PC-9 (cell line): ENCODE results near the gene DCLK3. TPM values are rescaled to one million over a fixed set of nuclear protein-coding genes. Genes with fewer than 3 reads are reported as not detected.

ENCODE experiments used
- BruUV-seq: library from RNA; stranded (reverse); fragments of 400-500 nt; replicated peaks from 2 replicates; lab custom pipeline; 2021; lab: Mats Ljungman, UMichigan
- CTCF ChIA-PET: fragments of 300-600 bp; sonication (Branson Sonifier 250); formaldehyde crosslinking; loops from one replicate; lab custom pipeline; 2022; ENCODE audit warnings: antibody characterized with exemption; lab: Charles Lee
- POLR2A ChIA-PET: fragments of 300-600 bp; sonication (Branson Sonifier 250); formaldehyde crosslinking; loops from one replicate; lab custom pipeline; 2022; ENCODE audit warnings: antibody characterized with exemption; ENCODE audit not compliant: unreplicated experiment; lab: Charles Lee
- DNase-seq, 2 experiments: peaks; one replicate each; pipeline versions ENCODE4 v3.0.0 to v3.0.0-alpha.2; 2015 to 2022; ENCODE audit warnings: mixed read lengths in 1 of 2
- H2AFZ ChIP-seq: fragments of 200-600 bp; sonication (generic); 2 replicates; pipeline ENCODE4 v1.8.1; 2017; ENCODE audit warnings: antibody characterized with exemption
- H3F3A ChIP-seq: fragments of 200-600 bp; sonication (generic); 2 replicates; pipeline ENCODE4 v1.8.1; 2017; ENCODE audit warnings: antibody characterized with exemption, mild to moderate bottlenecking, low read depth; ENCODE audit not compliant: insufficient read depth
- H3K27ac ChIP-seq: fragments of 200-600 bp; sonication (generic); 2 replicates; pipeline ENCODE4 v1.6.1; 2016; ENCODE audit warnings: mixed run types
- H3K27me3 ChIP-seq: fragments of 200-600 bp; sonication (generic); 2 replicates; pipeline ENCODE4 v1.6.1; 2016; ENCODE audit warnings: low read depth, mixed run types; ENCODE audit not compliant: insufficient read depth
- H3K36me3 ChIP-seq: fragments of 200-600 bp; sonication (generic); 2 replicates; pipeline ENCODE4 v1.6.1; 2016; ENCODE audit warnings: low read depth, mixed run types
- H3K4me1 ChIP-seq: fragments of 200-600 bp; sonication (generic); replicated peaks from 2 replicates; pipeline ENCODE4 v1.6.1; 2016; ENCODE audit warnings: mixed run types; ENCODE audit not compliant: insufficient read depth
- H3K4me2 ChIP-seq: fragments of 200-600 bp; sonication (generic); 2 replicates; pipeline ENCODE4 v1.6.1; 2017; ENCODE audit warnings: mixed run types
- H3K4me3 ChIP-seq: fragments of 200-600 bp; sonication (generic); 2 replicates; pipeline ENCODE4 v1.6.1; 2016; ENCODE audit warnings: mixed run types
- H3K79me2 ChIP-seq: fragments of 200-600 bp; sonication (generic); 2 replicates; pipeline ENCODE4 v1.6.1; 2017; ENCODE audit warnings: low read depth, mixed run types
- H3K9me2 ChIP-seq: fragments of 200-600 bp; sonication (generic); 2 replicates; pipeline ENCODE4 v1.8.1; 2017; ENCODE audit warnings: mild to moderate bottlenecking; ENCODE audit not compliant: insufficient read depth
- H3K9me3 ChIP-seq: fragments of 200-600 bp; sonication (generic); 2 replicates; pipeline ENCODE4 v1.8.1; 2016; ENCODE audit warnings: low read depth; ENCODE audit not compliant: insufficient read depth
- H4K20me1 ChIP-seq: fragments of 200-600 bp; sonication (generic); 2 replicates; pipeline ENCODE4 v1.8.1; 2017; ENCODE audit not compliant: insufficient read depth
- CTCF ChIP-seq: fragments of 200-600 bp; sonication (generic); conservative IDR thresholded peaks from 2 replicates; pipeline ENCODE4 v1.6.1; 2017; ENCODE audit warnings: mixed run types, antibody characterized with exemption, mild to moderate bottlenecking, moderate library complexity
- EZH2 ChIP-seq: fragments of 200-600 bp; sonication (generic); IDR thresholded peaks from 2 replicates; pipeline ENCODE4 v1.8.0; 2017; ENCODE audit warnings: antibody characterized with exemption, low read depth
- intact Hi-C: fragments of 100-400 bp; cut with micrococcal nuclease; formaldehyde crosslinking; loops from one replicate; pipeline ENCODE4 v1.10.0; 2022; ENCODE audit not compliant: unreplicated experiment
- total RNA-seq: library from RNA; stranded (reverse); gene quantifications from 2 replicates; pipeline ENCODE4 v1.2.3, GENCODE V29; 2021

The DCLK3 gene
- total RNA-seq, 1 experiment from 2014 or later = not detected

GRCh38 chr3:36695113-36695768 is 69.1 kb downstream of the DCLK3 start:
- ChIA-PET CTCF (interaction anchor here (0.6 kb wide), 1 partner anchor 565 kb away, joined by 5 read pairs; no protein-coding TSS in a partner anchor), POLR2A (no interaction called here)
- DNase-seq = no peak
- H4K20me1 ChIP-seq = no peaks in the 10 kb centered on the region
- H3K4me2 ChIP-seq = no peak overlapping the region
- intact Hi-C loops = loop anchor here (5.0 kb wide), 2 partner anchors 48 to 103 kb away; no protein-coding TSS in a partner anchor
- H3K79me2 ChIP-seq = no peaks in the 10 kb centered on the region
- H3K36me3 ChIP-seq = no peaks in the 10 kb centered on the region
- H3K4me3 ChIP-seq = no peak overlapping the region
- H3F3A ChIP-seq = no peaks in the 10 kb centered on the region
- H2AFZ ChIP-seq = no peak overlapping the region
- no peaks in the 10 kb centered on the region for H3K9me3 ChIP-seq
- TF ChIP-seq CTCF (no peak), EZH2 (no peak)
- no peaks in the 10 kb centered on the region for H3K9me2 ChIP-seq
- no peaks in the 10 kb centered on the region for H3K27me3 ChIP-seq
- peaks cover 13% of the 10 kb centered on the region for H3K4me1 ChIP-seq
- H3K27ac ChIP-seq = no peak overlapping the region
- no TSS peak for BruUV-seq

GRCh38 chr3:36693670-36694069 is 70.7 kb downstream of the DCLK3 start:
- peaks cover 12% of the 10 kb centered on the region for H3K4me1 ChIP-seq
- no peak for DNase-seq
- H3K79me2 ChIP-seq = no peaks in the 10 kb centered on the region
- H3K9me3 ChIP-seq = no peaks in the 10 kb centered on the region
- POLR2A ChIA-PET = interaction anchor here (0.5 kb wide), 1 partner anchor 1635 kb away, joined by 3 read pairs; no protein-coding TSS in a partner anchor
- CTCF ChIA-PET = no interaction called here
- no peak overlapping the region for H3K4me2 ChIP-seq
- no peaks in the 10 kb centered on the region for H4K20me1 ChIP-seq
- no peak overlapping the region for H3K27ac ChIP-seq
- no TSS peak for BruUV-seq
- intact Hi-C loops = no loop called here
- TF ChIP-seq CTCF = no peak
- TF ChIP-seq EZH2 = no peak
- H3K36me3 ChIP-seq = no peaks in the 10 kb centered on the region
- no peak overlapping the region for H3K4me3 ChIP-seq
- H3F3A ChIP-seq = no peaks in the 10 kb centered on the region
- no peaks in the 10 kb centered on the region for H3K27me3 ChIP-seq
- H2AFZ ChIP-seq = no peak overlapping the region
- H3K9me2 ChIP-seq = no peaks in the 10 kb centered on the region

- H3K27ac ChIP-seq = no peak overlapping the region
- H3F3A ChIP-seq = no peaks in the 10 kb centered on the region
- TF ChIP-seq EZH2 (no peak), CTCF (no peak)
- H2AFZ ChIP-seq = no peak overlapping the region
- H4K20me1 ChIP-seq = no peaks in the 10 kb centered on the region
- no TSS peak for BruUV-seq
- POLR2A ChIA-PET = no interaction called here
- H3K4me2 ChIP-seq = no peak overlapping the region
- H3K4me3 ChIP-seq = no peak overlapping the region
- no peaks in the 10 kb centered on the region for H3K4me1 ChIP-seq
- no peaks in the 10 kb centered on the region for H3K79me2 ChIP-seq
- no peaks in the 10 kb centered on the region for H3K36me3 ChIP-seq
- intact Hi-C loops = no loop called here
- H3K9me2 ChIP-seq = no peaks in the 10 kb centered on the region
- DNase-seq = no peak
- no peaks in the 10 kb centered on the region for H3K9me3 ChIP-seq
- H3K27me3 ChIP-seq = no peaks in the 10 kb centered on the region
- CTCF ChIA-PET = no interaction called here
These were observed 74.8 kb downstream of the DCLK3 start for GRCh38 chr3:36689560-36689959.
